Measurements from ENCODE around the gene ZNF420. TPM values are rescaled to one million over a fixed set of nuclear protein-coding genes. Genes with fewer than 3 reads are reported as not detected.

Gene ZNF420
- total and polyA plus RNA-seq, 2 of the 8 experiments (the other 6 are each of a cell fraction or from before 2014, with no cell fraction given) = 1.7 to 8.8 TPM

- 74% methylated on average over 3 of the region's 3 CpGs; no CpG with 5 or more reads in 1 of the 2 experiments for WGBS, 2 experiments (ENCODE audit: extremely low coverage in 1 of 2, insufficient coverage in 1 of 2, insufficient read length in 1 of 2, insufficient replicate concordance in 2 of 2, low coverage in 1 of 2, low lambda C conversion rate in 2 of 2, missing lambda C conversion rate in 1 of 2)
- TF ChIP-seq KDM4A (IDR thresholded peaks at IDR 0.05; ENCODE audit: low read depth, low read length, severe bottlenecking) = no peak
- no peak for TF ChIP-seq YY1 (IDR thresholded peaks at IDR 0.05; ENCODE audit: low read depth, low read length)
Observed at GRCh38 chr19:37128821-37129177, 50.6 kb downstream of the ZNF420 start.

More at GRCh38 chr19:37128821-37129177, 50.6 kb downstream of the ZNF420 start:
- DNase-seq (ENCODE audit: low read depth in 1 of 2, low spot score in 2 of 2) (no peak), FAIRE-seq (no peak)
- no peak overlapping the region for H2BK5ac ChIP-seq (ENCODE audit: low read depth, low read length)
- ChIA-PET POLR2A (ENCODE audit: partially characterized antibody) (no interaction called here), CTCF (ENCODE audit: partially characterized antibody) (no interaction called here)
- no peak overlapping the region for H3K18ac ChIP-seq (ENCODE audit: extremely low read depth, low read length)
- peaks cover 89 to 96% of the 10 kb centered on the region in 2 experiments for H3K9me3 ChIP-seq (ENCODE audit: insufficient read depth in 2 of 2, low read depth in 1 of 2, low read length in 1 of 2)
- H3K23me2 ChIP-seq (ENCODE audit: low read depth, low read length) = no peaks in the 10 kb centered on the region
- H2AFZ ChIP-seq (ENCODE audit: low read length) = no peak overlapping the region
- no peak overlapping the region for H4K91ac ChIP-seq (replicated peaks; ENCODE audit: insufficient read length, low read length)
- no peak overlapping the region for H3K27ac ChIP-seq (ENCODE audit: low read depth, low read length)
- H2BK20ac ChIP-seq (ENCODE audit: low read length) = no peak overlapping the region
- no peaks in the 10 kb centered on the region for H3K4me1 ChIP-seq (replicated peaks in 1 of 4; ENCODE audit: control insufficient read depth in 3 of 4, insufficient read depth in 4 of 4, low read length in 3 of 4)
- no peak overlapping the region for H3K56ac ChIP-seq (replicated peaks; ENCODE audit: insufficient read length, low read depth, low read length)
- no peak overlapping the region for H4K5ac ChIP-seq (ENCODE audit: insufficient read length, low read depth, low read length)
- H3K79me2 ChIP-seq (ENCODE audit: control insufficient read depth in 1 of 2, insufficient read depth in 2 of 2, low read length in 2 of 2) = no peaks in the 10 kb centered on the region
- H3K4me2 ChIP-seq (ENCODE audit: insufficient read depth in 1 of 2, low read depth in 2 of 2, low read length in 2 of 2) = no peak overlapping the region
- H2BK120ac ChIP-seq (replicated peaks; ENCODE audit: low read depth, low read length) = no peak overlapping the region
- H2BK12ac ChIP-seq (ENCODE audit: low read depth, low read length) = no peak overlapping the region
- H2AK5ac ChIP-seq (ENCODE audit: low read depth, low read length) = no peak overlapping the region
- H3K4ac ChIP-seq (replicated peaks; ENCODE audit: insufficient read length, low read depth, low read length) = no peak overlapping the region
- no peak overlapping the region for H4K8ac ChIP-seq (ENCODE audit: extremely low read depth, insufficient read depth, low read length)
- H4K20me1 ChIP-seq (replicated peaks in 1 of 2; ENCODE audit: control insufficient read depth in 1 of 2, insufficient read depth in 2 of 2, low read length in 2 of 2) = no peaks in the 10 kb centered on the region
- peaks cover 3 to 30% (median 17%) of the 10 kb centered on the region in 4 experiments; a peak in 7 of 8 replicates for H3K36me3 ChIP-seq (ENCODE audit: control insufficient read depth in 2 of 4, insufficient read depth in 4 of 4, low read length in 3 of 4)
- no peaks in the 10 kb centered on the region for H3K79me1 ChIP-seq (ENCODE audit: low read depth, low read length)
- no peaks in the 10 kb centered on the region; a peak in 1 of 7 replicates for H3K27me3 ChIP-seq (replicated peaks in 1 of 4; ENCODE audit: control insufficient read depth in 3 of 4, extremely low read depth in 1 of 4, insufficient read depth in 3 of 4, low read length in 3 of 4)
- peak overlapping the region in 1 of 4 experiments; percentile 10; a peak in 1 of 8 replicates for H3K4me3 ChIP-seq (ENCODE audit: extremely low read depth in 1 of 4, insufficient read depth in 2 of 4, low read depth in 3 of 4, low read length in 4 of 4)
- H3K14ac ChIP-seq (ENCODE audit: insufficient read length) = no peak overlapping the region
- H3K9ac ChIP-seq (replicated peaks in 1 of 4; ENCODE audit: extremely low read depth in 1 of 4, low read depth in 3 of 4, low read length in 3 of 4) = no peak overlapping the region
- H3K23ac ChIP-seq (ENCODE audit: insufficient read length) = no peak overlapping the region
- no peak overlapping the region for H2BK15ac ChIP-seq (ENCODE audit: low read length)

Data from H1 (cell line).